ENCODE results near the gene CORO7.

CORO7 gene

GRCh38 chr16:4373356-4373908, 43.0 kb downstream of the CORO7 start:
- peak in 1 of 56 donors; percentile 18 for DNase-seq

- DNase-seq: peak in 27 of 56 donors; percentile 8 to 52 (median 30)
Measured at GRCh38 chr16:4372578-4373355, 43.6 kb downstream of the CORO7 start.

GRCh38 chr16:4372001-4372577, 44.3 kb downstream of the CORO7 start:
- peak in 2 of 56 donors; percentile 41 to 57 for DNase-seq

GRCh38 chr16:4371357-4372000, 44.9 kb downstream of the CORO7 start, which contains the start of gene VASN:
VASN (plus strand) TSS chr16:4371848; CDS start chr16:4380878, 9,030 bp downstream.
- peak in 47 of 56 donors; percentile 8 to 86 (median 54) for DNase-seq

- DNase-seq: peak in 21 of 56 donors; percentile 8 to 60 (median 31)
Measured at GRCh38 chr16:4370570-4371356, 45.6 kb downstream of the CORO7 start.

GRCh38 chr16:4370151-4370550, 46.2 kb downstream of the CORO7 start:
- no peak for DNase-seq

GRCh38 chr16:4369007-4369733, 47.2 kb downstream of the CORO7 start:
- no peak for DNase-seq

GRCh38 chr16:4367393-4367856, 49.0 kb downstream of the CORO7 start:
- DNase-seq: no peak

GRCh38 chr16:4366016-4366415, 50.4 kb downstream of the CORO7 start:
- no peak for DNase-seq

GRCh38 chr16:4365615-4366014, 50.8 kb downstream of the CORO7 start:
- no peak for DNase-seq

- no peak for DNase-seq
Measured at GRCh38 chr16:4365014-4365406, 51.4 kb downstream of the CORO7 start.

- no peak for DNase-seq
Measured at GRCh38 chr16:4364196-4365013, 52.0 kb downstream of the CORO7 start.

GRCh38 chr16:4362476-4363135, 53.8 kb downstream of the CORO7 start:
- peak in 1 of 56 donors; percentile 16 for DNase-seq

- DNase-seq: no peak
Measured at GRCh38 chr16:4361944-4362311, 54.5 kb downstream of the CORO7 start.

GRCh38 chr16:4361033-4361943, 55.1 kb downstream of the CORO7 start:
- no peak for DNase-seq

- no peak for DNase-seq
Measured at GRCh38 chr16:4360538-4361021, 55.8 kb downstream of the CORO7 start.

GRCh38 chr16:4359914-4360313, 56.5 kb downstream of the CORO7 start:
- no peak for DNase-seq

Data from nucleus accumbens (tissue), 56 donors.